ENCODE results near the gene TNNI2. TPM values are rescaled to one million over a fixed set of nuclear protein-coding genes. Genes with fewer than 3 reads are reported as not detected.
A peak's percentile ranks its signal among the peaks of the same experiment; 100 is the strongest.

TNNI2 gene
- total and polyA plus RNA-seq, 8 donors, result 0.24 to 8.5 (median 0.52) TPM; not detected in 1

DNA sequence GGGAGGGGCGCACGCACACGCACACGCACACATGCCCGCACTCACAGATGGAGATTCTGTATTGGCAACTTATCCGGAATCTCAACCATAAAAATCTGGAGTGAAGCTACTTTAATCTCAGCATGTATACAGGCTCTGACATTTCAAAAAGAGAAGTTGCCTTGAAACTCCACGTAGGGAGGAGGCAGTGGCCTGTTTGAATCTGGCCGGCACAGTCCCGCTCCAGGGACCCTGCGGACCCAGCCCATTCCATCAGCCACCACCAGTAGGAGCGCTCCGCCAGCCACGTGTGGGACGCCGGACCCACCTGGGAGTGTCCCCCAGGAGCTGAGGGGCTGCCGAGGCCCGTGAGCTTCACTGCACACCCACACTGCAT lies 5.9 kb upstream of the TNNI2 start:
- Histone ChIP-seq H3K4me3 (no peak overlapping the region), H3K27ac (peak overlapping the region in 1 of 2 donors; percentile 23), H3K4me1 (peaks cover 20 to 48% of the 10 kb centered on the region in 2 donors), H3K27me3 (peaks cover 0 to 55% of the 10 kb centered on the region in 2 donors), H3K36me3 (no peaks in the 10 kb centered on the region), H3K9me3 (no peaks in the 10 kb centered on the region)
- DNase-seq (peak in 1 of 4 donors; percentile 77), ATAC-seq (no peak)
- intact Hi-C loops (cut with DNase I), result loop anchor here in 1 of 2 donors (5.0 to 10.0 kb wide), 2 partner anchors 141 to 178 kb away; no protein-coding TSS in a partner anchor
- TF ChIP-seq, protein P1, sequence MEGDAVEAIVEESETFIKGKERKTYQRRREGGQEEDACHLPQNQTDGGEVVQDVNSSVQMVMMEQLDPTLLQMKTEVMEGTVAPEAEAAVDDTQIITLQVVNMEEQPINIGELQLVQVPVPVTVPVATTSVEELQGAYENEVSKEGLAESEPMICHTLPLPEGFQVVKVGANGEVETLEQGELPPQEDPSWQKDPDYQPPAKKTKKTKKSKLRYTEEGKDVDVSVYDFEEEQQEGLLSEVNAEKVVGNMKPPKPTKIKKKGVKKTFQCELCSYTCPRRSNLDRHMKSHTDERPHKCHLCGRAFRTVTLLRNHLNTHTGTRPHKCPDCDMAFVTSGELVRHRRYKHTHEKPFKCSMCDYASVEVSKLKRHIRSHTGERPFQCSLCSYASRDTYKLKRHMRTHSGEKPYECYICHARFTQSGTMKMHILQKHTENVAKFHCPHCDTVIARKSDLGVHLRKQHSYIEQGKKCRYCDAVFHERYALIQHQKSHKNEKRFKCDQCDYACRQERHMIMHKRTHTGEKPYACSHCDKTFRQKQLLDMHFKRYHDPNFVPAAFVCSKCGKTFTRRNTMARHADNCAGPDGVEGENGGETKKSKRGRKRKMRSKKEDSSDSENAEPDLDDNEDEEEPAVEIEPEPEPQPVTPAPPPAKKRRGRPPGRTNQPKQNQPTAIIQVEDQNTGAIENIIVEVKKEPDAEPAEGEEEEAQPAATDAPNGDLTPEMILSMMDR (IDR thresholded peaks at IDR 0.05), result no peak

DNA sequence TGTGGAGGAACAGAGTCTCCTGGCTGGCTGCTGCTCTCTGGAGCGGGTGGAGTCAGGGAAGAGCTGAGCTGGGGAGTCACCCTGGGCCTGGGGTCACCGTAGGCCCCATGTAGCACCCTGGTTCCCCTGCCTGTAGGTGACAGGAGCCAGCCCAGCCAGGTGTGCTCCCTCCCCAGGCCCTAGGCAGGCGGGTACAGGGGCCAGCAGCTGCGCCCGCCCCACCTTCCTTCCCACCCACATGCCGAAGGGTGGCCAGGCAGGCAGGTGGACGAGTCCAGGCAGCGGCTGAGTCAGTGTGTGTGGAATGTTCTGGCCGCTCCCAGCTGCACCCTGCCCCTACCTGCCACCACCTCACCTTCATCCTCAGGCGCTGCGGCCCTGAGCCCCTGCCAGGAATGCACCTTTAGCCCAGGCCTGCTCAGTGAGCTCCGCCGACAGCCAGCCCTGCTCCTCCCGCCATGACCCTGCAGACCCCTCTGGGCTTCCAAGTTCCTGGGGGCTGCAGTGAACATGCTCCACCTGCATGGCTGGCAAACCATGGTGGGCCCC lies 4.6 kb upstream of the TNNI2 start:
- ATAC-seq (peak; percentile 86), DNase-seq (peak in 3 of 4 donors; percentile 65 to 93 (median 86))
- Histone ChIP-seq H3K27ac (peak overlapping the region; percentile 59 to 75), H3K27me3 (peaks cover 0 to 42% of the 10 kb centered on the region in 2 donors), H3K4me3 (no peak overlapping the region), H3K4me1 (peaks cover 16 to 49% of the 10 kb centered on the region in 2 donors), H3K36me3 (no peaks in the 10 kb centered on the region), H3K9me3 (no peaks in the 10 kb centered on the region)
- intact Hi-C loops (cut with DNase I), result loop anchor here in 1 of 2 donors (5.0 to 10.0 kb wide), 2 partner anchors 142 to 179 kb away; no protein-coding TSS in a partner anchor
- TF ChIP-seq, protein P1 (IDR thresholded peaks at IDR 0.05), result no peak

DNA sequence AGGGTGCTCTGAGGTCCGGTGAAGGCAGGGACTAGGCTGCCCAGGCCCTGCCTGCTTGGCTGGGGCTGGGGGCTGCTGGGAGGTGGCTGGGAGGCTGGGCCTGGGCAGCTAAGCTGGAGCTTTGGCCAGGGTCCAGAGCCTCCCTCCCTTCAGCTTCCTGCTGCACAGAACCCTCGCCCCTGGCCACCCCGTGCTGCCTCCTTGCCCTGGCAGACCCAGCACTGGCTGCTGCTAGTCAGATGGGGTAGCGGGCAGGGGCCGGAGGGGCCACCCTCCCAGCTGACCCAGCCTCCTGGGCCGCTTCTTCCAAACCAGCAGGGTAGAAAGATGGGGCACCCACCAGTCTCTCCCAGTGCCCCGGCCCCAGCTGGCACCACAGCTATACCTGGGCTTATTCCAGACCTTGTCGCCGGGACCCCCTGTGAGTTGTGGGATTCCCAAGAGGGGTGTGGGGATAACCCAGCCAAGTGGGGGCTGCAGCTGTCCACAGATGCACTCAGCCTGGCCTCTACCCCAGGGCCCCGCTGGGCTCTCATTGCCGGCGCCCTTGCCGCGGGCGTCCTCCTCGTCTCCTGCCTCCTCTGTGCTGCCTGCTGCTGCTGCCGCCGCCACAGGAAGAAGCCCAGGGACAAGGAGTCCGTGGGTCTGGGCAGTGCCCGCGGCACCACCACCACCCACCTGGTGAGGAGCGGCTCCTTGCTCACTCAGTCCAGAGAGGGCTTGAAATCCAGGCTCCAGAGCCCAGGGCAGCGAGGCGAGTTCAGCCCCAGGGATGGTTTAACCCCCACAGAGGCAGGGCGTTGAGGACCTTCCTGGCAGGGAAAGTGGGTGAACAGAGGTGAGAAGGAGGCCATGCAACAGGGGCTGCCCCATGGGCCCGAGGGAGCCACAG lies 3.8 kb upstream of the TNNI2 start, which contains the start of gene SYT8:
TSS of gene SYT8 (plus strand) at position 212 of the 892 bp plus-strand sequence. CDS start at position 328, 116 bp downstream.
- peak in 2 of 4 donors; percentile 33 to 78 for DNase-seq
- H3K4me3 ChIP-seq, result no peak within 1 kb of the TSS
- H3K9me3 ChIP-seq, result no peaks in the 10 kb centered on the region
- TF ChIP-seq, protein P1 (IDR thresholded peaks at IDR 0.05), result no peak
- no peak for ATAC-seq
- intact Hi-C loops (cut with DNase I), result loop anchor here in 1 of 2 donors (5.0 to 10.0 kb wide), 3 partner anchors 143 to 317 kb away; no protein-coding TSS in a partner anchor
- H3K27ac ChIP-seq, result peak within 1 kb of the TSS; percentile 59 to 75
- peaks cover 0 to 33% of the 10 kb centered on the region in 2 donors for H3K27me3 ChIP-seq
- peaks cover 15 to 55% of the 10 kb centered on the region in 2 donors for H3K4me1 ChIP-seq
- no peaks in the 10 kb centered on the region for H3K36me3 ChIP-seq

DNA sequence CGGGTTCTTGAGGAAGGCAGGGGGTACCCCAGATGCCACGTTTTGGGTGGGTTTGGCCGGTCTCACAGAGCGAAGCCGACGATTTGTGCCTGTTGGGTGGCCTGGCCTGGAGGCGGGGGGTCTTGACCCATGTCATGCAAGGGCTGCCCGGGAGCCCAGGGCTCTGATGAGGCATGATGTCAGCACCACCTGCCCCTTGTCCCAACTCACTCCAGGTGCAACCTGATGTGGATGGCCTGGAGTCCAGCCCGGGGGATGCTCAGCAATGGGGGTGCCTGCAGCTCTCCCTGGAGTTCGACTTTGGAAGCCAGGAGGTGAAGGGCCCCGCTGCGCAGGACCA lies 3.1 kb upstream of the TNNI2 start:
- no peak overlapping the region for H3K4me3 ChIP-seq
- peaks cover 0 to 27% of the 10 kb centered on the region in 2 donors for H3K27me3 ChIP-seq
- H3K27ac ChIP-seq, result no peak overlapping the region
- no peak for ATAC-seq
- H3K4me1 ChIP-seq, result peaks cover 9 to 55% of the 10 kb centered on the region in 2 donors
- TF ChIP-seq, protein P1 (IDR thresholded peaks at IDR 0.05), result no peak
- intact Hi-C loops (cut with DNase I), result loop anchor here in 1 of 2 donors (5.0 to 10.0 kb wide), 2 partner anchors 181 to 317 kb away; no protein-coding TSS in a partner anchor
- no peaks in the 10 kb centered on the region for H3K9me3 ChIP-seq
- H3K36me3 ChIP-seq, result no peaks in the 10 kb centered on the region
- DNase-seq, result no peak

All from left lung (tissue), 10 donors.